Coronary artery (tissue), 2 donors: ENCODE measurements around the gene SESN3.
A peak's percentile ranks its signal among the peaks of the same experiment; 100 is the strongest.
"Not testable (repeated sequence)": the region's sequence is repeated elsewhere in the genome, so short reads cannot be mapped to it uniquely, and the experiment has no call there.

Experiments
- DNase-seq: peaks from one replicate; pipeline ENCODE4 v3.0.0-alpha.2; 2017; ENCODE audit warnings: low spot score
- H3K27ac ChIP-seq, 2 donors: fragments of 200-600 bp; sonication (generic); one replicate each; pipeline ENCODE4 v1.5.1; 2016 to 2019
- H3K4me3 ChIP-seq: fragments of 200-600 bp; sonication (generic); 2 replicates; pipeline ENCODE4 v1.5.1; 2016; ENCODE audit warnings: mild to moderate bottlenecking, moderate library complexity
- CTCF ChIP-seq: fragments of 200-600 bp; sonication (generic); IDR thresholded peaks from one replicate; pipeline ENCODE4 v1.5.1; 2019; ENCODE audit warnings: antibody characterized with exemption

The SESN3 gene, protein sequence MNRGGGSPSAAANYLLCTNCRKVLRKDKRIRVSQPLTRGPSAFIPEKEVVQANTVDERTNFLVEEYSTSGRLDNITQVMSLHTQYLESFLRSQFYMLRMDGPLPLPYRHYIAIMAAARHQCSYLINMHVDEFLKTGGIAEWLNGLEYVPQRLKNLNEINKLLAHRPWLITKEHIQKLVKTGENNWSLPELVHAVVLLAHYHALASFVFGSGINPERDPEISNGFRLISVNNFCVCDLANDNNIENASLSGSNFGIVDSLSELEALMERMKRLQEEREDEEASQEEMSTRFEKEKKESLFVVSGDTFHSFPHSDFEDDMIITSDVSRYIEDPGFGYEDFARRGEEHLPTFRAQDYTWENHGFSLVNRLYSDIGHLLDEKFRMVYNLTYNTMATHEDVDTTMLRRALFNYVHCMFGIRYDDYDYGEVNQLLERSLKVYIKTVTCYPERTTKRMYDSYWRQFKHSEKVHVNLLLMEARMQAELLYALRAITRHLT

GRCh38 chr11:95231127-95231880 is at the start of gene SESN3:
Gene SESN3, minus strand, starts transcription at chr11:95231202. Its CDS starts 342 bp downstream, at chr11:95230860.
- peak; percentile 100 for DNase-seq
- TF ChIP-seq CTCF: no peak
- H3K4me3 ChIP-seq: peak within 1 kb of the TSS; percentile 93
- peak within 1 kb of the TSS; percentile 86 to 96 for H3K27ac ChIP-seq

DNA sequence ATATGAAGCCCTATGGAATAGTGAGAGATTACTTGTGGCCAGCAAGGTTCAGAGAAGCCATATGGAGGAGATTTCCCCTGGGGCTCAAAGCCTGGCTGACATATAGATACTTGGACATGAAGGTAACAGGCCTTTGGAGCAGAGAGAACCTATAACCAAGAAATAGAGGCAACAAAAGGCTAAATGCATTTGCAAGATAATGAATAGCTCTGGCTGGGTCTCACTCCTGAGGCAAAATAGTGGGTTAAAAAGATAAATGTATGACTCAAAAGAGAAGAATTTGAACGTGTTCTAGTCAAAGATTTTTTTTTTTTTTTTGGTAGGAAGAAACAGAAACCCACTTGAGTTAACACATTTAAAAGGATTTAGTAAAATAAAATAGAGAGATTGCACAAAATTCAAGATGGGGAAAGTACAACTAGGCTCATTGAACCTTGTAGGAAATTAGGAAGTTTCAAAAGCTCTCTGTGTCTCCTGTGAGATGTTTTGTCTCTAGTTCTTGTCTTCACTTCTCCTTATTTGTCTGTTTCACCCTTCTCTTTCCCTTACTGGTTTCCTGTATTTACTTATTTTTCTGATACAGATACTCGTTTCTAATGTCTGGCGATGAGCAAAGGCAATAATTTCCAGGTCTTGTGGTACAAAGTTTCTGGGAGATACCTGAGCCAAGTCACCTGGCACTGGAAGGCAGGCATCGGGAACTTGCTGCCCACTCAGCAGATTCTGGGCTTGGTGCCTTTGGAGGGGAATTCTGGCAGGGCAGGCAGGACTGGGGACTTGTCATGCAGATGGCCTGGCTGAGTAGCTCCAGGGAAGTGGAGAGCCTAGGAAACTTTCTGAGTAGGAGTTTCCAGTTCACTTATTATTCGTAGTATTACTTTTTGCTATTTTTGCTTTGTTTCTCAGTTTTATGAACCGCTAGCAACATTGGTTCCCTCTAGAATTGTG is 49.2 kb upstream of the SESN3 start:
- TF ChIP-seq CTCF: no peak
- Histone ChIP-seq H3K27ac (peak overlapping the region in 1 of 2 donors; percentile 20), H3K4me3 (no peak overlapping the region)
- no peak for DNase-seq

DNA sequence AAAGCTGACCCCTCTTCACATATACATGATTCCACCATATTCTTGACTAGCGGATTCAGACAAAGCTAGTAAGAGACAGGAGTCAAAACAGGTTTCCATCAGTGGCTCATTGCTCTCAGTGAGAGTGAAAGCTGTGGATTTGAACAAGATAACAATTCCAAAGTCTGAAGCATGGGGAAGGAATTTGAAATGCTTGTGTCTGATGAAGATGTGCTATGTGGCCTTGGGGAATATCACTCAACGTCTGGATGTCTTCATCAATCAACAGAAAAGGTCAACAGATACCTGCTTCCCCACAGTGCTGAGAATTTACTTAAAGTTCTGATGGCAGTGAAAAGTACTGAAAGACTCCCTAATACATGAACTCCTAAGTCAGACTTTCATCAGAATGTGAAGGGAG is 46.9 kb upstream of the SESN3 start:
- no peak for TF ChIP-seq CTCF
- Histone ChIP-seq H3K27ac (no peak overlapping the region), H3K4me3 (no peak overlapping the region)
- no peak for DNase-seq

- Histone ChIP-seq H3K4me3 (no peak overlapping the region), H3K27ac (no peak overlapping the region)
- no peak for DNase-seq
- TF ChIP-seq CTCF: no peak
Measured at GRCh38 chr11:95276139-95276538, 45.1 kb upstream of the SESN3 start.

DNA sequence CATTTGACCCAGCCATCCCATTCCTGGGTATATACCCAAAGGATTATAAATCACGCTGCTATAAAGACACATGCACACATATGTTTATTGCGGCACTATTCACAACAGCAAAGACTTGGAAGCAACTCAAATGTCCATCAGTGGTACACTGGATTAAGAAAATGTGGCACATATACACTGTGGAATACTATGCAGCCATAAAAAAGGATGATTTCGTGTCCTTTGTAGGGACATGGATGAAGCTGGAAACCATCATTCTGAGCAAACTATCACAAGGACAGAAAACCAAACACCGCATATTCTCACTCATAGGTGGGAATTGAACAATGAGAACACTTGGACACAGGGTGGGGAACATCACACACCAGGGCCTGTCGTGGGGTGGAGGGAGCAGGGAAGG is 42.6 kb upstream of the SESN3 start:
- not testable (repeated sequence) for DNase-seq, H3K4me3 ChIP-seq, H3K27ac ChIP-seq

GRCh38 chr11:95269036-95269819 is 38.2 kb upstream of the SESN3 start:
- Histone ChIP-seq H3K4me3 (no peak overlapping the region), H3K27ac (no peak overlapping the region)
- DNase-seq: no peak
- no peak for TF ChIP-seq CTCF
